ACC112 (cell line): ENCODE measurements around the gene ARL8A.
A peak's percentile ranks its signal among the peaks of the same experiment; 100 is the strongest.
"Not testable (repeated sequence)": the region's sequence is repeated elsewhere in the genome, so short reads cannot be mapped to it uniquely, and the experiment has no call there.

ENCODE experiments used
- H2AFZ ChIP-seq: fragments of 200-600 bp; sonication (generic); one replicate; pipeline ENCODE4 v1.6.0; 2017; ENCODE audit warnings: antibody characterized with exemption, low read length; ENCODE audit not compliant: unreplicated experiment
- H3K27ac ChIP-seq: fragments of 200-600 bp; sonication (generic); 2 replicates; pipeline ENCODE4 v1.5.1; 2014; ENCODE audit warnings: low read depth, mild to moderate bottlenecking, antibody characterized with exemption, low read length, moderate library complexity
- H3K27me3 ChIP-seq: fragments of 200-600 bp; sonication (generic); 2 replicates; pipeline ENCODE4 v1.6.1; 2014; ENCODE audit warnings: mild to moderate bottlenecking, antibody characterized with exemption, low read length, moderate library complexity, mixed read lengths; ENCODE audit not compliant: insufficient read depth
- H3K36me3 ChIP-seq: fragments of 200-600 bp; sonication (generic); 2 replicates; pipeline ENCODE4 v1.6.1; 2016; ENCODE audit warnings: mild to moderate bottlenecking, antibody characterized with exemption, low read length, moderate library complexity, mixed read lengths; ENCODE audit not compliant: insufficient read depth
- H3K4me1 ChIP-seq: fragments of 200-600 bp; sonication (generic); one replicate; pipeline ENCODE4 v1.6.1; 2016; ENCODE audit warnings: low read length, mixed read lengths; ENCODE audit not compliant: insufficient read depth, unreplicated experiment, control insufficient read depth
- H3K4me3 ChIP-seq: fragments of 200-600 bp; sonication (generic); 2 replicates; pipeline ENCODE4 v1.5.1; 2014; ENCODE audit warnings: mild to moderate bottlenecking, low read depth, low read length
- H3K79me2 ChIP-seq: fragments of 200-600 bp; sonication (generic); one replicate; pipeline ENCODE4 v1.6.0; 2016; ENCODE audit warnings: low read length; ENCODE audit not compliant: control insufficient read depth, unreplicated experiment, insufficient read depth

Gene ARL8A

GRCh38 chr1:202144402-202145067 lies at the start of gene ARL8A:
ARL8A (minus strand) TSS chr1:202144737; CDS start chr1:202144572, 165 bp downstream.
- Histone ChIP-seq H3K79me2 (peaks cover 51% of the 10 kb centered on the region), H2AFZ (peak within 1 kb of the TSS; percentile 100), H3K36me3 (no peaks in the 10 kb centered on the region), H3K4me3 (peak within 1 kb of the TSS; percentile 84), H3K27me3 (no peaks in the 10 kb centered on the region), H3K27ac (no peak within 1 kb of the TSS), H3K4me1 (peaks cover 7% of the 10 kb centered on the region)

- H3K27ac ChIP-seq = no peak overlapping the region
- H3K36me3 ChIP-seq = no peaks in the 10 kb centered on the region
- H2AFZ ChIP-seq = no peak overlapping the region
- H3K79me2 ChIP-seq = no peaks in the 10 kb centered on the region
- H3K4me3 ChIP-seq = no peak overlapping the region
- H3K27me3 ChIP-seq = peaks cover 50% of the 10 kb centered on the region
- no peaks in the 10 kb centered on the region for H3K4me1 ChIP-seq
These were observed 49.8 kb upstream of the ARL8A start for GRCh38 chr1:202194328-202194648.

- Histone ChIP-seq H3K27ac (no peak within 1 kb of the TSS), H2AFZ (no peak within 1 kb of the TSS), H3K79me2 (no peaks in the 10 kb centered on the region), H3K27me3 (peaks cover 50% of the 10 kb centered on the region), H3K4me1 (no peaks in the 10 kb centered on the region), H3K36me3 (no peaks in the 10 kb centered on the region), H3K4me3 (peak within 1 kb of the TSS; percentile 47)
These were observed 49.2 kb upstream of the ARL8A start, which contains the start of gene LGR6 for GRCh38 chr1:202193614-202194327. LGR6 (plus strand) TSS chr1:202193799; CDS start chr1:202193990, 191 bp downstream.

GRCh38 chr1:202192770-202193613 lies 48.5 kb upstream of the ARL8A start:
- Histone ChIP-seq H3K4me3 (peak overlapping the region; percentile 47; the same call in 1 of the 2 replicates), H3K4me1 (no peaks in the 10 kb centered on the region), H3K36me3 (no peaks in the 10 kb centered on the region), H3K27ac (no peak overlapping the region), H2AFZ (no peak overlapping the region), H3K79me2 (no peaks in the 10 kb centered on the region), H3K27me3 (peaks cover 50% of the 10 kb centered on the region)

- H3K27ac ChIP-seq, H3K79me2 ChIP-seq, H3K4me1 ChIP-seq, H2AFZ ChIP-seq, H3K4me3 ChIP-seq, H3K36me3 ChIP-seq: not testable (repeated sequence)
- peaks cover 35% of the 10 kb centered on the region for H3K27me3 ChIP-seq
These were observed 46.9 kb upstream of the ARL8A start for GRCh38 chr1:202191391-202191790.

GRCh38 chr1:202189918-202190715 lies 45.6 kb upstream of the ARL8A start:
- Histone ChIP-seq H3K79me2 (no peaks in the 10 kb centered on the region), H3K27me3 (peaks cover 22% of the 10 kb centered on the region), H3K4me1 (peaks cover 3% of the 10 kb centered on the region), H3K4me3 (no peak overlapping the region), H2AFZ (no peak overlapping the region), H3K27ac (no peak overlapping the region), H3K36me3 (no peaks in the 10 kb centered on the region)

- Histone ChIP-seq H3K79me2 (no peaks in the 10 kb centered on the region), H3K27ac (no peak overlapping the region), H3K36me3 (no peaks in the 10 kb centered on the region), H3K4me1 (peaks cover 7% of the 10 kb centered on the region), H3K4me3 (no peak overlapping the region), H2AFZ (no peak overlapping the region), H3K27me3 (peaks cover 14% of the 10 kb centered on the region)
These were observed 44.7 kb upstream of the ARL8A start for GRCh38 chr1:202189001-202189790.

- peaks cover 7% of the 10 kb centered on the region for H3K4me1 ChIP-seq
- H3K27ac ChIP-seq = no peak overlapping the region
- no peaks in the 10 kb centered on the region for H3K79me2 ChIP-seq
- H3K4me3 ChIP-seq = no peak overlapping the region
- peaks cover under 1% of the 10 kb centered on the region; the same call in 1 of the 2 replicates for H3K27me3 ChIP-seq
- no peaks in the 10 kb centered on the region for H3K36me3 ChIP-seq
- no peak overlapping the region for H2AFZ ChIP-seq
These were observed 43.3 kb upstream of the ARL8A start for GRCh38 chr1:202187697-202188407.

- H3K4me3 ChIP-seq = no peak overlapping the region
- no peak overlapping the region for H3K27ac ChIP-seq
- H3K36me3 ChIP-seq = no peaks in the 10 kb centered on the region
- no peaks in the 10 kb centered on the region for H3K79me2 ChIP-seq
- H2AFZ ChIP-seq = no peak overlapping the region
- H3K27me3 ChIP-seq = no peaks in the 10 kb centered on the region
- peaks cover 7% of the 10 kb centered on the region for H3K4me1 ChIP-seq
These were observed 42.6 kb upstream of the ARL8A start for GRCh38 chr1:202187041-202187671.
